ENCODE results near the gene RPS15.

DNA sequence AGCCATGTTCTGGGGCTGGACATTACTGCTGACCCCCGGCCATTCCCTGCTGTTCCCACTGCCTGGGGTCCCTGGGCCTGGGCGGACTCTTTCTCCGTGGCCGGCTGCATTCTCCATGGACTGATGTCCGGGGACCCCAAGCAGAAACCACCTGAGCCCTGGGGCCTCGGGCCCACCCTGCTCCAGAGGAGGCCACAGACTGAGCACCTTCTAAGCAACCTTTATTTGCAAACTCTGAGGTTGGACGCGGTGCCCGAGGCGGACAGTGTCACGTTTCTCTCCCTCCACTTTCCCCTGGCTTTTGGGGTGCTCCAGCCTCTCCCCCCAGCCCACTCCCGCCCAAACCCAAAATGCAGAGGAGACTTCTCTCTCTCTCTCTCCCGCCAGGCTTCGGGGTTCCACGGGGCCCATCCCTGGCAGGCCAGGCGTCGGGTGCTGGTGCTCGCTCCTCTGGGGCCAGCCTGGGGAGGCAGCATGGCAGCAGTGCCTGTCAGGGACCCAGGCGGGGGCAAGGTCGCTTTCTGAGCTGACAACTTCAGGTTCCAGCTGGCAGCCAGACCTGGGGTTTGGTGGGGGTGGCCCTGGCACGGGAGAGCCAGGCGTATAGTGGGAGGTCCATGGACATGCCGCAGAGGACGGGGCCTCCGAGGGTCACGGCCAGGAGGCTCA is 43.2 kb downstream of the RPS15 start:
- TF ChIP-seq TOX (CRISPR knock-in tag; IDR thresholded peaks at IDR 0.05; ENCODE audit: borderline replicate concordance) (no peak), ISL1 (CRISPR knock-in tag; IDR thresholded peaks at IDR 0.05) (no peak), ARNTL (CRISPR knock-in tag; IDR thresholded peaks at IDR 0.05; ENCODE audit: borderline replicate concordance, low read depth) (no peak), CSDC2 (CRISPR knock-in tag; IDR thresholded peaks at IDR 0.05) (no peak), ZNF70 (CRISPR knock-in tag; IDR thresholded peaks at IDR 0.05) (no peak), ESRRG (CRISPR knock-in tag; IDR thresholded peaks at IDR 0.05) (no peak), TCF4 (CRISPR knock-in tag; IDR thresholded peaks at IDR 0.05; ENCODE audit: borderline replicate concordance) (no peak), RARB (CRISPR knock-in tag; IDR thresholded peaks at IDR 0.05) (no peak), PPARA (CRISPR knock-in tag; IDR thresholded peaks at IDR 0.05; ENCODE audit: borderline replicate concordance) (no peak)
- TF ChIP-seq, protein P1, sequence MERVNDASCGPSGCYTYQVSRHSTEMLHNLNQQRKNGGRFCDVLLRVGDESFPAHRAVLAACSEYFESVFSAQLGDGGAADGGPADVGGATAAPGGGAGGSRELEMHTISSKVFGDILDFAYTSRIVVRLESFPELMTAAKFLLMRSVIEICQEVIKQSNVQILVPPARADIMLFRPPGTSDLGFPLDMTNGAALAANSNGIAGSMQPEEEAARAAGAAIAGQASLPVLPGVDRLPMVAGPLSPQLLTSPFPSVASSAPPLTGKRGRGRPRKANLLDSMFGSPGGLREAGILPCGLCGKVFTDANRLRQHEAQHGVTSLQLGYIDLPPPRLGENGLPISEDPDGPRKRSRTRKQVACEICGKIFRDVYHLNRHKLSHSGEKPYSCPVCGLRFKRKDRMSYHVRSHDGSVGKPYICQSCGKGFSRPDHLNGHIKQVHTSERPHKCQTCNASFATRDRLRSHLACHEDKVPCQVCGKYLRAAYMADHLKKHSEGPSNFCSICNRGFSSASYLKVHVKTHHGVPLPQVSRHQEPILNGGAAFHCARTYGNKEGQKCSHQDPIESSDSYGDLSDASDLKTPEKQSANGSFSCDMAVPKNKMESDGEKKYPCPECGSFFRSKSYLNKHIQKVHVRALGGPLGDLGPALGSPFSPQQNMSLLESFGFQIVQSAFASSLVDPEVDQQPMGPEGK (CRISPR knock-in tag; IDR thresholded peaks at IDR 0.05; ENCODE audit: borderline replicate concordance), result no peak
- TF ChIP-seq, protein P2, sequence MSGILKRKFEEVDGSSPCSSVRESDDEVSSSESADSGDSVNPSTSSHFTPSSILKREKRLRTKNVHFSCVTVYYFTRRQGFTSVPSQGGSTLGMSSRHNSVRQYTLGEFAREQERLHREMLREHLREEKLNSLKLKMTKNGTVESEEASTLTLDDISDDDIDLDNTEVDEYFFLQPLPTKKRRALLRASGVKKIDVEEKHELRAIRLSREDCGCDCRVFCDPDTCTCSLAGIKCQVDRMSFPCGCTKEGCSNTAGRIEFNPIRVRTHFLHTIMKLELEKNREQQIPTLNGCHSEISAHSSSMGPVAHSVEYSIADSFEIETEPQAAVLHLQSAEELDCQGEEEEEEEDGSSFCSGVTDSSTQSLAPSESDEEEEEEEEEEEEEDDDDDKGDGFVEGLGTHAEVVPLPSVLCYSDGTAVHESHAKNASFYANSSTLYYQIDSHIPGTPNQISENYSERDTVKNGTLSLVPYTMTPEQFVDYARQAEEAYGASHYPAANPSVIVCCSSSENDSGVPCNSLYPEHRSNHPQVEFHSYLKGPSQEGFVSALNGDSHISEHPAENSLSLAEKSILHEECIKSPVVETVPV (CRISPR knock-in tag; IDR thresholded peaks at IDR 0.05), result no peak
- TF ChIP-seq, protein P3, sequence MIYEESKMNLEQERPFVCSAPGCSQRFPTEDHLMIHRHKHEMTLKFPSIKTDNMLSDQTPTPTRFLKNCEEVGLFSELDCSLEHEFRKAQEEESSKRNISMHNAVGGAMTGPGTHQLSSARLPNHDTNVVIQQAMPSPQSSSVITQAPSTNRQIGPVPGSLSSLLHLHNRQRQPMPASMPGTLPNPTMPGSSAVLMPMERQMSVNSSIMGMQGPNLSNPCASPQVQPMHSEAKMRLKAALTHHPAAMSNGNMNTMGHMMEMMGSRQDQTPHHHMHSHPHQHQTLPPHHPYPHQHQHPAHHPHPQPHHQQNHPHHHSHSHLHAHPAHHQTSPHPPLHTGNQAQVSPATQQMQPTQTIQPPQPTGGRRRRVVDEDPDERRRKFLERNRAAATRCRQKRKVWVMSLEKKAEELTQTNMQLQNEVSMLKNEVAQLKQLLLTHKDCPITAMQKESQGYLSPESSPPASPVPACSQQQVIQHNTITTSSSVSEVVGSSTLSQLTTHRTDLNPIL (CRISPR knock-in tag; IDR thresholded peaks at IDR 0.05; ENCODE audit: low read depth), result no peak
